ENCODE results near the gene ITPRID2. TPM values are rescaled to one million over a fixed set of nuclear protein-coding genes. Genes with fewer than 3 reads are reported as not detected.

Gene ITPRID2
- polyA plus RNA-seq, 3 donors = 17.9 to 50.2 (median 23.0) TPM

DNA sequence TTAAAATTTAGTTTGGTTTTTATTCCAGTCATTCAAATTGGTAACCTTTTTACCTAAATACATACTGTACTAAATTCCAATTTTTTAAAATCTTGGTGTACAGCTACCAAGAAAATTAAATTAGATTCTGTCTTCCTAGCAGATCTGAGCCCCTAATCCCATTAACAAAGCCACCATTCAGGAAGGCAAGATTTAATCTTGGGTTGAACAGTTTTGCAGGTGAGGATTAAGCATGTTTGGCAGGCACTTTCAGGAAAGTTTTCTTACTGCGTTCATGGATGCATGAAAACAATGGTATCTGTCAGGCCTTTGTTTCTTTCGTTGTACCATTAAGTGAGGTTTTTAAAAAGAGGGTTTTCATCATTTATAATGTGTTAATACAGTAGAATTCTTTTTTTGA, 32.8 kb downstream of the ITPRID2 start:
- no peaks in the 10 kb centered on the region for H3K27me3 Mint-ChIP-seq (ENCODE audit: low read depth in 3 of 3)
- no peak overlapping the region for H3K4me3 Mint-ChIP-seq
- no peaks in the 10 kb centered on the region for H3K9me3 ChIP-seq (replicated peaks in 1 of 2; ENCODE audit: control insufficient read depth in 1 of 2, insufficient read depth in 1 of 2, low read length in 2 of 2)
- TF ChIP-seq, protein P1, sequence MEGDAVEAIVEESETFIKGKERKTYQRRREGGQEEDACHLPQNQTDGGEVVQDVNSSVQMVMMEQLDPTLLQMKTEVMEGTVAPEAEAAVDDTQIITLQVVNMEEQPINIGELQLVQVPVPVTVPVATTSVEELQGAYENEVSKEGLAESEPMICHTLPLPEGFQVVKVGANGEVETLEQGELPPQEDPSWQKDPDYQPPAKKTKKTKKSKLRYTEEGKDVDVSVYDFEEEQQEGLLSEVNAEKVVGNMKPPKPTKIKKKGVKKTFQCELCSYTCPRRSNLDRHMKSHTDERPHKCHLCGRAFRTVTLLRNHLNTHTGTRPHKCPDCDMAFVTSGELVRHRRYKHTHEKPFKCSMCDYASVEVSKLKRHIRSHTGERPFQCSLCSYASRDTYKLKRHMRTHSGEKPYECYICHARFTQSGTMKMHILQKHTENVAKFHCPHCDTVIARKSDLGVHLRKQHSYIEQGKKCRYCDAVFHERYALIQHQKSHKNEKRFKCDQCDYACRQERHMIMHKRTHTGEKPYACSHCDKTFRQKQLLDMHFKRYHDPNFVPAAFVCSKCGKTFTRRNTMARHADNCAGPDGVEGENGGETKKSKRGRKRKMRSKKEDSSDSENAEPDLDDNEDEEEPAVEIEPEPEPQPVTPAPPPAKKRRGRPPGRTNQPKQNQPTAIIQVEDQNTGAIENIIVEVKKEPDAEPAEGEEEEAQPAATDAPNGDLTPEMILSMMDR (IDR thresholded peaks at IDR 0.05) = no peak
- no peaks in the 10 kb centered on the region for H3K4me1 Mint-ChIP-seq
- H3K9ac ChIP-seq (ENCODE audit: insufficient read depth, low read length, poor library complexity, severe bottlenecking) = no peak overlapping the region
- peaks cover 52 to 71% of the 10 kb centered on the region in 2 donors for H3K36me3 Mint-ChIP-seq
- peaks cover 56% of the 10 kb centered on the region for H4K20me1 ChIP-seq (ENCODE audit: insufficient read depth, low read length)
- peaks cover 0 to 5% (median 0%) of the 10 kb centered on the region in 7 donors for H3K9me3 Mint-ChIP-seq
- no peaks in the 10 kb centered on the region for H3K27me3 ChIP-seq (ENCODE audit: control insufficient read depth in 2 of 2, insufficient read depth in 2 of 2, low read length in 2 of 2)
- H3K36me3 ChIP-seq (replicated peaks in 1 of 2; ENCODE audit: control insufficient read depth in 1 of 2, insufficient read depth in 2 of 2, low read length in 2 of 2) = peaks cover 81 to 96% of the 10 kb centered on the region in 2 donors
- WGBS (ENCODE audit: insufficient coverage) = 100% methylated on average over 1 of the region's 2 CpGs
- no peak overlapping the region for H3K27ac ChIP-seq (ENCODE audit: low read depth in 1 of 2, low read length in 2 of 2)
- H3K27ac Mint-ChIP-seq = no peak overlapping the region
- DNase-seq = no peak
- H3K4me3 ChIP-seq (replicated peaks in 1 of 3; ENCODE audit: low read depth in 2 of 3, low read length in 3 of 3) = no peak overlapping the region
- peaks cover 64% of the 10 kb centered on the region for H3K79me2 ChIP-seq (ENCODE audit: insufficient read depth, low read length)
- H3K4me1 ChIP-seq (ENCODE audit: control insufficient read depth in 1 of 2, insufficient read depth in 2 of 2, low read length in 2 of 2) = no peaks in the 10 kb centered on the region
- intact Hi-C loops (cut with micrococcal nuclease) = no loop called here
- no peak overlapping the region for H2AFZ ChIP-seq (ENCODE audit: insufficient read depth, low read depth, low read length, poor library complexity, severe bottlenecking)
- no peak overlapping the region for H3K4me2 ChIP-seq (replicated peaks; ENCODE audit: extremely low read depth, low read length, poor library complexity, severe bottlenecking)

DNA sequence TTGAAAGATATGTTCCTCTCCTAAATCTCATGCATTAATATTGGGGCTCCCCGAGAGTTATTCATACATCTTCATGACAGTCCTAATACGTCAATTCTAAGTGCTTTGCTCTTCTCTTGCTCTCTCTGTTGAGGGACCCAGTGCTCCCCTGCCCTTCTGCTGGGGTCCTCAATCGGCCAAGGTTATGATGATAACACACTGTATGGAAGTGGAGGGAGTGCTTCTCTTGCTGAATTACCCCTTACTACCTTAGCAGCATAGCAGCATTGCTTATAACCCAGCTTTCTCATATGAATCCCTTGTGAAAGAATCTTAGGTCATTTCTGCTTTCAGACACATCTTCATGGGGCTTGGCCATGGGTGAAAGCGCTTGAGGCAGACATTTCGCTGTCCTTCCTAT, 43.2 kb downstream of the ITPRID2 start:
- Mint-ChIP-seq H3K36me3 (peaks cover 14 to 16% of the 10 kb centered on the region in 2 donors), H3K9me3 (no peaks in the 10 kb centered on the region), H3K4me1 (peaks cover 12% of the 10 kb centered on the region), H3K27ac (no peak overlapping the region), H3K27me3 (ENCODE audit: low read depth in 3 of 3) (no peaks in the 10 kb centered on the region), H3K4me3 (no peak overlapping the region)
- no peak overlapping the region for H3K4me2 ChIP-seq (replicated peaks; ENCODE audit: extremely low read depth, low read length, poor library complexity, severe bottlenecking)
- H3K36me3 ChIP-seq (replicated peaks in 1 of 2; ENCODE audit: control insufficient read depth in 1 of 2, insufficient read depth in 2 of 2, low read length in 2 of 2) = peaks cover 11 to 14% of the 10 kb centered on the region in 2 donors
- H2AFZ ChIP-seq (ENCODE audit: insufficient read depth, low read depth, low read length, poor library complexity, severe bottlenecking) = no peak overlapping the region
- H3K9ac ChIP-seq (ENCODE audit: insufficient read depth, low read length, poor library complexity, severe bottlenecking) = no peak overlapping the region
- H4K20me1 ChIP-seq (ENCODE audit: insufficient read depth, low read length) = no peaks in the 10 kb centered on the region
- no peaks in the 10 kb centered on the region for H3K27me3 ChIP-seq (ENCODE audit: control insufficient read depth in 2 of 2, insufficient read depth in 2 of 2, low read length in 2 of 2)
- intact Hi-C loops (cut with micrococcal nuclease) = no loop called here
- H3K4me1 ChIP-seq (ENCODE audit: control insufficient read depth in 1 of 2, insufficient read depth in 2 of 2, low read length in 2 of 2) = peaks cover 6 to 14% of the 10 kb centered on the region in 2 donors
- no peaks in the 10 kb centered on the region for H3K79me2 ChIP-seq (ENCODE audit: insufficient read depth, low read length)
- no peak for DNase-seq
- TF ChIP-seq, protein P1 (IDR thresholded peaks at IDR 0.05) = no peak
- H3K9me3 ChIP-seq (replicated peaks in 1 of 2; ENCODE audit: control insufficient read depth in 1 of 2, insufficient read depth in 1 of 2, low read length in 2 of 2) = no peaks in the 10 kb centered on the region
- 100% methylated on average over 4 of the region's 5 CpGs for WGBS (ENCODE audit: insufficient coverage)
- H3K27ac ChIP-seq (ENCODE audit: low read depth in 1 of 2, low read length in 2 of 2) = no peak overlapping the region
- no peak overlapping the region for H3K4me3 ChIP-seq (replicated peaks in 1 of 3; ENCODE audit: low read depth in 2 of 3, low read length in 3 of 3)
